Endodermal cell (in vitro differentiated cells): ENCODE data around the gene CELF4. TPM values are rescaled to one million over a fixed set of nuclear protein-coding genes. Genes with fewer than 3 reads are reported as not detected.

ENCODE experiments used
- DNase-seq: peaks from one replicate; pipeline ENCODE4 v3.0.0-alpha.2; 2017
- H3K27ac ChIP-seq: 2 replicates; pipeline ENCODE4 v1.5.1; 2013; ENCODE audit warnings: mild to moderate bottlenecking, low read depth, low read length, moderate library complexity
- H3K27me3 ChIP-seq: 2 replicates; pipeline ENCODE4 v1.6.1; 2013; ENCODE audit warnings: mild to moderate bottlenecking, low read length, moderate library complexity; ENCODE audit not compliant: insufficient read depth, control insufficient read depth, poor library complexity, severe bottlenecking
- H3K36me3 ChIP-seq: 2 replicates; pipeline ENCODE4 v1.7.0; 2013; ENCODE audit warnings: mild to moderate bottlenecking, low read length, moderate library complexity; ENCODE audit not compliant: control insufficient read depth, insufficient read depth
- H3K4me1 ChIP-seq: one replicate; pipeline ENCODE4 v1.7.0; 2013; ENCODE audit warnings: low read length; ENCODE audit not compliant: control insufficient read depth, insufficient read depth
- H3K4me3 ChIP-seq: 2 replicates; pipeline ENCODE4 v1.5.1; 2013; ENCODE audit warnings: mild to moderate bottlenecking, low read length, moderate library complexity
- H3K9ac ChIP-seq: 2 replicates; pipeline ENCODE4 v1.6.1; 2013; ENCODE audit warnings: mild to moderate bottlenecking, low read length, moderate library complexity; ENCODE audit not compliant: poor library complexity, severe bottlenecking; ENCODE audit errors: extremely low read depth
- H3K9me3 ChIP-seq: 2 replicates; pipeline ENCODE4 v1.6.1; 2013; ENCODE audit warnings: mild to moderate bottlenecking, low read length, moderate library complexity; ENCODE audit not compliant: control insufficient read depth
- H3K27ac Mint-ChIP-seq: 2 replicates; pipeline ENCODE4 v1.8.0; 2020; ENCODE audit warnings: mixed read lengths
- H3K27me3 Mint-ChIP-seq: 2 replicates; pipeline ENCODE4 v1.8.0; 2021; ENCODE audit warnings: mild to moderate bottlenecking, mixed read lengths; ENCODE audit not compliant: insufficient read depth
- H3K36me3 Mint-ChIP-seq: 2 replicates; pipeline ENCODE4 v1.8.0; 2020; ENCODE audit warnings: low read depth, mixed read lengths
- H3K4me1 Mint-ChIP-seq: 2 replicates; pipeline ENCODE4 v1.8.0; 2020; ENCODE audit warnings: mixed read lengths
- H3K4me3 Mint-ChIP-seq: 2 replicates; pipeline ENCODE4 v1.8.0; 2020; ENCODE audit warnings: mild to moderate bottlenecking, moderate library complexity, mixed read lengths
- H3K9me3 Mint-ChIP-seq: 2 replicates; pipeline ENCODE4 v1.8.0; 2020; ENCODE audit warnings: mild to moderate bottlenecking, mixed read lengths
- CTCF ChIP-seq: fragments of 200-600 bp; sonication (generic); conservative IDR thresholded peaks from 2 replicates; pipeline ENCODE4 v1.5.0; 2021; ENCODE audit warnings: antibody characterized with exemption, mild to moderate bottlenecking
- WGBS, 2 experiments: methylation state at CpG; one replicate each; pipeline versions ENCODE4 v1.1.5 to v1.1.7; 2013; ENCODE audit warnings: missing lambda C conversion rate in 2 of 2, mixed read lengths in 1 of 2; ENCODE audit not compliant: insufficient coverage in 1 of 2, insufficient read length in 1 of 2; 5-methylcytosine and 5-hydroxymethylcytosine counted together
- total RNA-seq, 2 donors: library from RNA; stranded (reverse); fragmentation: NEBNext Ultra II Directional in 1 of 2; extraction: Animal tissue kit (Norgen Biotek cat#: 25700) in 1 of 2; gene quantifications; 2 replicates in 1 of 2; 3 replicates in 1 of 2; pipeline ENCODE4 v1.2.1, GENCODE V29; 2021

CELF4 gene
- total RNA-seq, 2 donors from 2014 or later = 5.7 to 6.7 TPM

GRCh38 chr18:37293359-37293758, 272.2 kb downstream of the CELF4 start:
- H3K36me3 Mint-ChIP-seq = no peaks in the 10 kb centered on the region
- H3K9me3 Mint-ChIP-seq = no peaks in the 10 kb centered on the region

DNA sequence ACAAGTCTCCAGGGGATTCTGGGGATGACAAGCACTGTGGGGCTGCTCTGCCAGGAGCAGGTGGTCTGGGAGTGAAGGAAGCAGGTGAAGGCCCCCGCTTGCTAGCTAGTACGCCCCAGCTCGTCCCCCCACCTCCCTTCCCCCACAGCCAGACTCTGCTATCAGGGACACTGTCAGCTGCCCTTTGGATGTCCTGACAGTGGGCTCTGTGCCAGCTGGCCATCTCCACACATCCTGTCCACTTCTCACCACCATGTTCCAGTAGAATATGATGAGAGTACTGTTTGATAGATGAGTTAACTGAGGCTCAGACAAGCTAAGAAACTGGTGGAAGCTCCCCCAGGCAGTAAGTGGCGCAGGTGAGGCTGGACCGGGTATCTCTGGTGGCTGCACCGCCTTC, 276.2 kb downstream of the CELF4 start:
- Mint-ChIP-seq H3K4me3 (no peak overlapping the region), H3K9me3 (no peaks in the 10 kb centered on the region), H3K27ac (no peak overlapping the region), H3K27me3 (peaks cover 6% of the 10 kb centered on the region), H3K36me3 (no peaks in the 10 kb centered on the region), H3K4me1 (peaks cover 2% of the 10 kb centered on the region)
- no peaks in the 10 kb centered on the region for H3K27me3 ChIP-seq
- H3K4me3 ChIP-seq = no peak overlapping the region
- H3K36me3 ChIP-seq = no peaks in the 10 kb centered on the region
- no peak for DNase-seq
- no peaks in the 10 kb centered on the region for H3K4me1 ChIP-seq
- H3K9ac ChIP-seq = no peak overlapping the region
- H3K9me3 ChIP-seq = no peaks in the 10 kb centered on the region
- no peak overlapping the region for H3K27ac ChIP-seq
- whole genome bisulfite sequencing, 2 experiments = 90% methylated on average over 6 of the region's 6 CpGs; no CpG with 5 or more reads in 1 of the 2 experiments
- TF ChIP-seq CTCF = no peak

More at GRCh38 chr18:37293359-37293758, 272.2 kb downstream of the CELF4 start:
- H3K27ac Mint-ChIP-seq = no peak overlapping the region
- Histone ChIP-seq H3K4me3 (no peak overlapping the region), H3K4me1 (no peaks in the 10 kb centered on the region), H3K27ac (no peak overlapping the region), H3K9ac (no peak overlapping the region), H3K27me3 (no peaks in the 10 kb centered on the region), H3K9me3 (no peaks in the 10 kb centered on the region), H3K36me3 (no peaks in the 10 kb centered on the region)
- peaks cover 2% of the 10 kb centered on the region for H3K4me1 Mint-ChIP-seq
- no peak for DNase-seq
- WGBS, 2 experiments = 83 to 87% methylated on average over 1 to 3 of the region's 3 CpGs
- H3K27me3 Mint-ChIP-seq = peaks cover 4% of the 10 kb centered on the region
- H3K4me3 Mint-ChIP-seq = no peak overlapping the region
- TF ChIP-seq CTCF = no peak

- 50 to 75% methylated on average over 1 of the region's 1 CpG for WGBS, 2 experiments
- H3K4me1 ChIP-seq = no peaks in the 10 kb centered on the region
- no peak for DNase-seq
- no peaks in the 10 kb centered on the region for H3K36me3 ChIP-seq
- no peak overlapping the region for H3K9ac ChIP-seq
- Mint-ChIP-seq H3K4me1 (peaks cover 2% of the 10 kb centered on the region), H3K9me3 (no peaks in the 10 kb centered on the region), H3K27me3 (peaks cover 6% of the 10 kb centered on the region), H3K36me3 (no peaks in the 10 kb centered on the region), H3K4me3 (no peak overlapping the region), H3K27ac (no peak overlapping the region)
- no peaks in the 10 kb centered on the region for H3K9me3 ChIP-seq
- no peak overlapping the region for H3K4me3 ChIP-seq
- H3K27ac ChIP-seq = no peak overlapping the region
- TF ChIP-seq CTCF = no peak
- H3K27me3 ChIP-seq = no peaks in the 10 kb centered on the region
Observed at GRCh38 chr18:37287601-37288000, 278.0 kb downstream of the CELF4 start.
